Liver (tissue), 9 donors: Measurements from ENCODE around the gene MYL7. TPM values are rescaled to one million over a fixed set of nuclear protein-coding genes. Genes with fewer than 3 reads are reported as not detected.

Experiments
- DNase-seq: peaks from one replicate; pipeline ENCODE4 v3.0.0-alpha.2; 2017; ENCODE audit warnings: low spot score
- H3K27ac ChIP-seq, 2 donors: one replicate each; pipeline ENCODE4 v1.7.0; 2013; ENCODE audit warnings: inconsistent platforms in 2 of 2, low read length in 2 of 2, control low read depth in 1 of 2, low read depth in 1 of 2, mild to moderate bottlenecking in 1 of 2
- H3K27me3 ChIP-seq, 4 donors: one replicate each; pipeline versions ENCODE4 v1.6.1 to v1.7.0; 2013; ENCODE audit warnings: low read length in 3 of 4, inconsistent platforms in 1 of 4, mild to moderate bottlenecking in 1 of 4, moderate library complexity in 1 of 4; ENCODE audit not compliant: control insufficient read depth in 4 of 4, insufficient read depth in 4 of 4
- H3K36me3 ChIP-seq, 4 donors: one replicate each; pipeline versions ENCODE4 v1.6.1 to v1.7.0; 2013; ENCODE audit warnings: low read length in 3 of 4, mild to moderate bottlenecking in 3 of 4, low read depth in 1 of 4, moderate library complexity in 1 of 4; ENCODE audit not compliant: control insufficient read depth in 4 of 4, insufficient read depth in 3 of 4
- H3K4me1 ChIP-seq, 4 donors: one replicate each; pipeline versions ENCODE4 v1.6.1 to v1.7.0; 2013; ENCODE audit warnings: low read length in 3 of 4, mild to moderate bottlenecking in 3 of 4, moderate library complexity in 1 of 4; ENCODE audit not compliant: control insufficient read depth in 4 of 4, insufficient read depth in 4 of 4
- H3K4me3 ChIP-seq, 3 donors: one replicate each; pipeline versions ENCODE4 v1.6.1 to v1.7.0; 2013; ENCODE audit warnings: low read length in 3 of 3, control low read depth in 1 of 3, low read depth in 1 of 3, mild to moderate bottlenecking in 1 of 3
- H3K9ac ChIP-seq, 2 donors: one replicate each; pipeline ENCODE4 v1.7.0; 2013; ENCODE audit warnings: low read length in 2 of 2, mild to moderate bottlenecking in 2 of 2, moderate library complexity in 2 of 2, control low read depth in 1 of 2, low read depth in 1 of 2
- H3K9me3 ChIP-seq, 4 donors: one replicate each; pipeline versions ENCODE4 v1.6.1 to v1.7.0; 2013; ENCODE audit warnings: low read length in 3 of 4; ENCODE audit not compliant: control insufficient read depth in 4 of 4
- CTCF ChIP-seq: fragments of 150-350 bp; IDR thresholded peaks from 2 replicates; pipeline ENCODE4 v1.5.1; 2017; ENCODE audit warnings: improper control_type of control experiment, low read depth, low read length; ENCODE audit not compliant: missing input control
- EGR1 ChIP-seq, 2 donors: IDR thresholded peaks; 2 replicates each; pipeline ENCODE4 v1.6.1; 2016 to 2018; ENCODE audit warnings: antibody characterized with exemption in 2 of 2, low read depth in 2 of 2
- FOXA1 ChIP-seq: IDR thresholded peaks from 2 replicates; pipeline ENCODE4 v1.6.1; 2016; ENCODE audit warnings: antibody characterized with exemption
- GABPA ChIP-seq, 2 donors: IDR thresholded peaks in 1 of 2; conservative IDR thresholded peaks in 1 of 2; 2 replicates each; pipeline ENCODE4 v1.6.1; 2016; ENCODE audit warnings: antibody characterized with exemption in 2 of 2, mild to moderate bottlenecking in 1 of 2, moderate library complexity in 1 of 2
- HNF4A ChIP-seq, 2 donors: conservative IDR thresholded peaks; 2 replicates each; pipeline ENCODE4 v1.6.1; 2016; ENCODE audit warnings: antibody characterized with exemption in 2 of 2, mild to moderate bottlenecking in 2 of 2
- HNF4G ChIP-seq: IDR thresholded peaks from 2 replicates; pipeline ENCODE4 v1.6.1; 2016; ENCODE audit warnings: antibody characterized with exemption
- JUND ChIP-seq, 2 donors: IDR thresholded peaks; 2 replicates each; pipeline ENCODE4 v1.6.1; 2016; ENCODE audit warnings: antibody characterized with exemption in 2 of 2
- MAX ChIP-seq: IDR thresholded peaks from 2 replicates; pipeline ENCODE4 v1.6.1; 2016; ENCODE audit warnings: antibody characterized with exemption
- NR2F2 ChIP-seq: IDR thresholded peaks from 2 replicates; pipeline ENCODE4 v1.6.1; 2016; ENCODE audit warnings: antibody characterized with exemption
- RXRA ChIP-seq, 2 donors: IDR thresholded peaks; 2 replicates each; pipeline ENCODE4 v1.6.1; 2017 to 2018; ENCODE audit warnings: antibody characterized with exemption in 2 of 2, mild to moderate bottlenecking in 1 of 2
- TAF1 ChIP-seq: conservative IDR thresholded peaks from 2 replicates; pipeline ENCODE4 v1.6.1; 2016; ENCODE audit warnings: antibody characterized with exemption, mild to moderate bottlenecking
- YY1 ChIP-seq: IDR thresholded peaks from 2 replicates; pipeline ENCODE4 v1.6.1; 2016; ENCODE audit warnings: antibody characterized with exemption, mild to moderate bottlenecking
- WGBS: extraction: QIAGEN DNeasy Blood & Tissue Kit; methylation state at CpG from one replicate; pipeline ENCODE4 v1.1.7; 2013; 5-methylcytosine and 5-hydroxymethylcytosine counted together
- polyA plus RNA-seq, 2 donors: library from polyadenylated mRNA; stranded (reverse) in 1 of 2; unstranded in 1 of 2; fragments of 200-250 nt in 1 of 2; fragments of >200 nt in 1 of 2; fragmentation: Nextera tagmentation in 1 of 2; extraction: Ambion mirVana in 1 of 2; gene quantifications; one replicate each; pipeline versions ENCODE4 v1.2.1 to v1.2.3, GENCODE V29; 2013 to 2015
- total RNA-seq, 2 donors: library from RNA; depleted of rRNA; stranded (reverse); fragments of >200 nt; gene quantifications; one replicate each; pipeline ENCODE4 v1.2.3, GENCODE V29; 2014
- TF ChIP-seq, protein P1 (sequence below): IDR thresholded peaks from 2 replicates; pipeline ENCODE4 v1.6.1; 2016; ENCODE audit warnings: antibody characterized with exemption
- TF ChIP-seq, protein P2 (sequence below): IDR thresholded peaks from 2 replicates; pipeline ENCODE4 v1.6.1; 2016; ENCODE audit warnings: antibody characterized with exemption
- donor health status: healthy.
- donor health status: healthy.
- donor health status: healthy.
- donor health status: healthy.
- donor health status: healthy.

Gene MYL7
- total and polyA plus RNA-seq, 4 donors: not detected

DNA sequence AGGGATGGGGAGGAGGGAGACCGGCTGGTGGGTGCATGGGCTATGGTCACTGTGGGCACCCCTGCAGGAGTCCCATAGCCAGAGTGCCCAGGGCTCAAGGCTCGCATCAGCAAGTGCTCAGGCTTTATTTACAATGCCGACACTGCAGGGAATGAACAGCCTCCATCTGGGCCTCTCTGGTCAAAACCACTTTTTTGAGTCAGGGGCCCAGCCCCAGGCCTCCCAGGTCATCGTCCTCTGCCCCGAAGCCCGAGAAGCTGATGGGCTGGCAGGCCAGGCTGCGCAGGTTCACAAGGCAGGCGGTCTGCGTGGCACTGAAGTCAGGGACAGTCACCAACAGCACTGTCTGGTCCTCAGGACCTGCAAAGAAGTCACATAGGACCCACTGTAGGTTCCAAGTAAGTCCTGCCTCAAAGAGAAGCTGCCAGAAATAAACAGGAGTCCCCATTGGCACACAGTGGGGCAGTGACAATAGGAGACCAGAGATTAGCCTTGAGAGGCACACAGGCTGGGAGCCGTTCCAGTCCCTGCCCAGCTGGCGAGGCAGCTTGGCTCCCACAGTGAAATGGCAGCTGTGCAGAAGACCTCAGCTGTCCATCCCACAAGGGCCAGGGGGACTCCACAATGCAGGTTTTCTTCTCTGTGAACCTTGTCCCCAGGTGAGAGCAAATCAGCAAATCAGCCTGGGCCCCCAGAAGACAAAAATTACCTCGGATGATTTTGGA is 26.4 kb downstream of the MYL7 start:
- DNase-seq: no peak
- Histone ChIP-seq H3K27me3 (no peaks in the 10 kb centered on the region), H3K9ac (no peak overlapping the region), H3K36me3 (peaks cover 6 to 39% (median 18%) of the 10 kb centered on the region in 4 donors), H3K9me3 (no peaks in the 10 kb centered on the region), H3K27ac (no peak overlapping the region), H3K4me3 (no peak overlapping the region), H3K4me1 (peaks cover 0 to 9% (median 2%) of the 10 kb centered on the region in 4 donors)
- WGBS: 89% methylated on average over 12 of the region's 12 CpGs
- TF ChIP-seq NR2F2 (no peak), HNF4G (no peak), HNF4A (conservative IDR thresholded peaks at IDR 0.05) (no peak), JUND (IDR thresholded peaks at IDR 0.05) (no peak), MAX (no peak), CTCF (no peak), EGR1 (IDR thresholded peaks at IDR 0.05; ENCODE audit: low read depth in 2 of 2) (no peak), GABPA (IDR thresholded peaks at IDR 0.05 in 1 of 2, conservative IDR thresholded peaks at IDR 0.05 in 1 of 2) (no peak), RXRA (IDR thresholded peaks at IDR 0.05) (no peak), YY1 (no peak), FOXA1 (no peak)
- TF ChIP-seq, protein P1, sequence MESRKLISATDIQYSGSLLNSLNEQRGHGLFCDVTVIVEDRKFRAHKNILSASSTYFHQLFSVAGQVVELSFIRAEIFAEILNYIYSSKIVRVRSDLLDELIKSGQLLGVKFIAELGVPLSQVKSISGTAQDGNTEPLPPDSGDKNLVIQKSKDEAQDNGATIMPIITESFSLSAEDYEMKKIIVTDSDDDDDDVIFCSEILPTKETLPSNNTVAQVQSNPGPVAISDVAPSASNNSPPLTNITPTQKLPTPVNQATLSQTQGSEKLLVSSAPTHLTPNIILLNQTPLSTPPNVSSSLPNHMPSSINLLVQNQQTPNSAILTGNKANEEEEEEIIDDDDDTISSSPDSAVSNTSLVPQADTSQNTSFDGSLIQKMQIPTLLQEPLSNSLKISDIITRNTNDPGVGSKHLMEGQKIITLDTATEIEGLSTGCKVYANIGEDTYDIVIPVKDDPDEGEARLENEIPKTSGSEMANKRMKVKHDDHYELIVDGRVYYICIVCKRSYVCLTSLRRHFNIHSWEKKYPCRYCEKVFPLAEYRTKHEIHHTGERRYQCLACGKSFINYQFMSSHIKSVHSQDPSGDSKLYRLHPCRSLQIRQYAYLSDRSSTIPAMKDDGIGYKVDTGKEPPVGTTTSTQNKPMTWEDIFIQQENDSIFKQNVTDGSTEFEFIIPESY: no peak
- TF ChIP-seq, protein P2, sequence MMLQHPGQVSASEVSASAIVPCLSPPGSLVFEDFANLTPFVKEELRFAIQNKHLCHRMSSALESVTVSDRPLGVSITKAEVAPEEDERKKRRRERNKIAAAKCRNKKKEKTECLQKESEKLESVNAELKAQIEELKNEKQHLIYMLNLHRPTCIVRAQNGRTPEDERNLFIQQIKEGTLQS: no peak

- Histone ChIP-seq H3K4me1 (peaks cover 0 to 4% (median 2%) of the 10 kb centered on the region in 4 donors), H3K9me3 (no peaks in the 10 kb centered on the region), H3K27ac (no peak overlapping the region), H3K9ac (no peak overlapping the region), H3K36me3 (peaks cover 6 to 35% (median 18%) of the 10 kb centered on the region in 4 donors), H3K4me3 (no peak overlapping the region), H3K27me3 (no peaks in the 10 kb centered on the region)
- WGBS: 90% methylated on average over 24 of the region's 24 CpGs
- DNase-seq: no peak
- no peak for TF ChIP-seq TAF1
Observed at GRCh38 chr7:44113764-44114354, 27.3 kb downstream of the MYL7 start.
